ENCODE results near the gene FILIP1L. TPM values are rescaled to one million over a fixed set of nuclear protein-coding genes. Genes with fewer than 3 reads are reported as not detected.

FILIP1L gene
- total and polyA plus RNA-seq, 2 of the 13 experiments (the other 11 are each of a cell fraction or from before 2014, with no cell fraction given): 8.1 to 187 TPM

GRCh38 chr3:99875929-99876841 lies 238.1 kb downstream of the FILIP1L start (continued):
- TF ChIP-seq ZNF639 (CRISPR knock-in tag; conservative IDR thresholded peaks at IDR 0.05): 0 out of 2 replicates have a peak, but pooled peaks have one; percentile 15
- peak; percentile 70 for TF ChIP-seq TFDP1 (CRISPR knock-in tag; IDR thresholded peaks at IDR 0.05; ENCODE audit: borderline replicate concordance)
- TF ChIP-seq HMG20B (CRISPR knock-in tag; conservative IDR thresholded peaks at IDR 0.05): no peak
- peak; percentile 92; the same call in 1 of the 2 replicates for TF ChIP-seq ZNF776 (CRISPR knock-in tag; IDR thresholded peaks at IDR 0.05)
- TF ChIP-seq RARA (CRISPR knock-in tag; IDR thresholded peaks at IDR 0.05): peak; percentile 61; the same call in 1 of the 2 replicates
- peak; percentile 37; the same call in 1 of the 2 replicates for TF ChIP-seq MEIS1 (CRISPR knock-in tag; IDR thresholded peaks at IDR 0.05; ENCODE audit: borderline replicate concordance)
- no peak for TF ChIP-seq MBD4 (IDR thresholded peaks at IDR 0.05; ENCODE audit: borderline replicate concordance, low read length)
- no peak for TF ChIP-seq TCF12 (IDR thresholded peaks at IDR 0.05)
- peak; percentile 86; the same call in 1 of the 2 replicates for TF ChIP-seq TCF12 (CRISPR knock-in tag; IDR thresholded peaks at IDR 0.05)
- TF ChIP-seq ZMYM3 (CRISPR knock-in tag; IDR thresholded peaks at IDR 0.05): no peak
- no peak for TF ChIP-seq ZFP41 (CRISPR knock-in tag; IDR thresholded peaks at IDR 0.05; ENCODE audit: borderline replicate concordance)
- peak; percentile 95 for TF ChIP-seq BCL3 (CRISPR knock-in tag; IDR thresholded peaks at IDR 0.05)
- peak; percentile 90; the same call in 1 of the 2 replicates for TF ChIP-seq ZNF556 (CRISPR knock-in tag; IDR thresholded peaks at IDR 0.05; ENCODE audit: borderline replicate concordance)
- peak; percentile 62; the same call in 1 of the 2 replicates for TF ChIP-seq IKZF5 (CRISPR knock-in tag; IDR thresholded peaks at IDR 0.05)
- no peak; the same call in 1 of the 2 replicates for TF ChIP-seq ZNF614 (CRISPR knock-in tag; IDR thresholded peaks at IDR 0.05; ENCODE audit: borderline replicate concordance)
- TF ChIP-seq POLR2G (IDR thresholded peaks at IDR 0.05; ENCODE audit: low read depth, low read length): peak; percentile 95
- TF ChIP-seq GATAD2A (CRISPR knock-in tag; IDR thresholded peaks at IDR 0.05): no peak; the same call in 1 of the 2 replicates
- TF ChIP-seq NR3C1 (CRISPR knock-in tag; IDR thresholded peaks at IDR 0.05): no peak
- TF ChIP-seq SCMH1 (CRISPR knock-in tag; IDR thresholded peaks at IDR 0.05; ENCODE audit: borderline replicate concordance): no peak
- peak; percentile 74; the same call in 1 of the 2 replicates for TF ChIP-seq GFI1 (CRISPR knock-in tag; IDR thresholded peaks at IDR 0.05; ENCODE audit: borderline replicate concordance)
- TF ChIP-seq ZNF207 (IDR thresholded peaks at IDR 0.05; ENCODE audit: borderline replicate concordance): no peak
- no peak for TF ChIP-seq ZNF44 (CRISPR knock-in tag; IDR thresholded peaks at IDR 0.05)
- TF ChIP-seq ZNF790 (CRISPR knock-in tag; IDR thresholded peaks at IDR 0.05; ENCODE audit: borderline replicate concordance): no peak
- TF ChIP-seq GATAD1 (CRISPR knock-in tag; IDR thresholded peaks at IDR 0.05): peak; percentile 19; the same call in 1 of the 2 replicates

All from HepG2 (cell line).